ENCODE measurements around the gene TMBIM4. TPM values are rescaled to one million over a fixed set of nuclear protein-coding genes. Genes with fewer than 3 reads are reported as not detected.

The TMBIM4 gene
- total and polyA plus RNA-seq, 10 of the 15 experiments (the other 5 are each of a cell fraction or from before 2014, with no cell fraction given): 38.8 to 341 (median 82.8) TPM

DNA sequence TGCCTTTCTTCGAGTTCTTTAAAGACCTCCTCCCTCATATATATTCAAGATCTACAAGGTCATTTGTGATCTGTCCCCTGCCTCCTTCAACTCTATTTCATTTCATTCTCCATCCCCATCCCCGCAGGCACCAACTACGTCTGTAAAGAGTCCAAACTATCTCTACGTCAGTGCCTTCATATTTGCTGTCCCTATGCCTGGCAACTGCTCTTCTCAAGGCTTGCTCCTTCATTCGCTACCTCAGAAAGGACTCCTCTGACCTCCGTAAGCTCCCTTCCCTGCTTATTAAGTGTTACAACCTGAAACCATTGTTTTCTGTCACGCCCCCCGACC is 39.9 kb downstream of the TMBIM4 start:
- intact Hi-C loops (cut with micrococcal nuclease; ENCODE audit: unreplicated experiment) (loop anchor here (1.0 kb wide), 1 partner anchor 39 kb away; the partner anchor contains the start of gene TMBIM4), in situ Hi-C loops (cut with MboI) (no loop called here)
- peaks cover 45% of the 10 kb centered on the region for H3K79me2 ChIP-seq (ENCODE audit: control insufficient read depth, insufficient read depth, low read length)
- RAD21 ChIA-PET (ENCODE audit: unreplicated experiment): interaction anchor here (1.9 kb wide), 1 partner anchor 40 kb away, joined by 6 read pairs; the partner anchor contains the start of gene TMBIM4
- H2AFZ ChIP-seq (ENCODE audit: control insufficient read depth, low read depth, low read length): peak overlapping the region; percentile 70
- TF ChIP-seq SUPT20H (IDR thresholded peaks at IDR 0.05; ENCODE audit: borderline replicate concordance, control insufficient read depth, low read depth, low read length) (no peak), USF2 (IDR thresholded peaks at IDR 0.05; ENCODE audit: borderline replicate concordance, low read depth, low read length) (no peak), SIX5 (IDR thresholded peaks at IDR 0.05; ENCODE audit: low read depth, low read length, severe bottlenecking) (no peak), KLF5 (IDR thresholded peaks at IDR 0.05; ENCODE audit: partially characterized antibody) (no peak), ZNF274 (IDR thresholded peaks at IDR 0.05; ENCODE audit: insufficient read depth, insufficient read length) (no peak), JUND (IDR thresholded peaks at IDR 0.05; ENCODE audit: low read depth, low read length) (no peak), ZBTB33 (IDR thresholded peaks at IDR 0.05) (no peak), ZNF384 (IDR thresholded peaks at IDR 0.05; ENCODE audit: borderline replicate concordance, low read depth, low read length) (no peak), RCOR1 (conservative IDR thresholded peaks at IDR 0.05; ENCODE audit: low read depth, low read length) (no peak), POU2F2 (IDR thresholded peaks at IDR 0.05; ENCODE audit: borderline replicate concordance, low read depth, low read length) (no peak), ZNF207 (IDR thresholded peaks at IDR 0.05; ENCODE audit: borderline replicate concordance) (no peak), HDAC2 (IDR thresholded peaks at IDR 0.05) (no peak), MYB (IDR thresholded peaks at IDR 0.05; ENCODE audit: borderline replicate concordance, low read depth, low read length) (no peak), TCF7 (IDR thresholded peaks at IDR 0.05; ENCODE audit: borderline replicate concordance) (no peak), FOXK2 (IDR thresholded peaks at IDR 0.05) (no peak)
- TF ChIP-seq, protein P1, sequence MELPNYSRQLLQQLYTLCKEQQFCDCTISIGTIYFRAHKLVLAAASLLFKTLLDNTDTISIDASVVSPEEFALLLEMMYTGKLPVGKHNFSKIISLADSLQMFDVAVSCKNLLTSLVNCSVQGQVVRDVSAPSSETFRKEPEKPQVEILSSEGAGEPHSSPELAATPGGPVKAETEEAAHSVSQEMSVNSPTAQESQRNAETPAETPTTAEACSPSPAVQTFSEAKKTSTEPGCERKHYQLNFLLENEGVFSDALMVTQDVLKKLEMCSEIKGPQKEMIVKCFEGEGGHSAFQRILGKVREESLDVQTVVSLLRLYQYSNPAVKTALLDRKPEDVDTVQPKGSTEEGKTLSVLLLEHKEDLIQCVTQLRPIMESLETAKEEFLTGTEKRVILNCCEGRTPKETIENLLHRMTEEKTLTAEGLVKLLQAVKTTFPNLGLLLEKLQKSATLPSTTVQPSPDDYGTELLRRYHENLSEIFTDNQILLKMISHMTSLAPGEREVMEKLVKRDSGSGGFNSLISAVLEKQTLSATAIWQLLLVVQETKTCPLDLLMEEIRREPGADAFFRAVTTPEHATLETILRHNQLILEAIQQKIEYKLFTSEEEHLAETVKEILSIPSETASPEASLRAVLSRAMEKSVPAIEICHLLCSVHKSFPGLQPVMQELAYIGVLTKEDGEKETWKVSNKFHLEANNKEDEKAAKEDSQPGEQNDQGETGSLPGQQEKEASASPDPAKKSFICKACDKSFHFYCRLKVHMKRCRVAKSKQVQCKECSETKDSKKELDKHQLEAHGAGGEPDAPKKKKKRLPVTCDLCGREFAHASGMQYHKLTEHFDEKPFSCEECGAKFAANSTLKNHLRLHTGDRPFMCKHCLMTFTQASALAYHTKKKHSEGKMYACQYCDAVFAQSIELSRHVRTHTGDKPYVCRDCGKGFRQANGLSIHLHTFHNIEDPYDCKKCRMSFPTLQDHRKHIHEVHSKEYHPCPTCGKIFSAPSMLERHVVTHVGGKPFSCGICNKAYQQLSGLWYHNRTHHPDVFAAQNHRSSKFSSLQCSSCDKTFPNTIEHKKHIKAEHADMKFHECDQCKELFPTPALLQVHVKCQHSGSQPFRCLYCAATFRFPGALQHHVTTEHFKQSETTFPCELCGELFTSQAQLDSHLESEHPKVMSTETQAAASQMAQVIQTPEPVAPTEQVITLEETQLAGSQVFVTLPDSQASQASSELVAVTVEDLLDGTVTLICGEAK (IDR thresholded peaks at IDR 0.05; ENCODE audit: borderline replicate concordance): no peak
- POLR2A ChIA-PET: interaction anchor here (1.7 kb wide), 1 partner anchor 39 kb away, joined by 12 read pairs; the partner anchor contains the start of gene TMBIM4
- H3K4me3 ChIP-seq: peak overlapping the region; percentile 92
- BruUV-seq (replicated peaks): no TSS peak
- peak; percentile 19 for ATAC-seq
- SMC1A ChIA-PET (ENCODE audit: uncharacterized antibody, unreplicated experiment): interaction anchor here (1.2 to 1.3 kb wide), 2 partner anchors 9 to 279 kb away, joined by 3 to 6 read pairs; no protein-coding TSS in a partner anchor
- DNase-seq (ENCODE audit: low read depth, low spot score): no peak
- WGBS (ENCODE audit: insufficient coverage, insufficient replicate concordance, low lambda C conversion rate, missing lambda C conversion rate): 2% methylated on average over 8 of the region's 8 CpGs
- CTCF ChIA-PET: interaction anchor here (0.9 to 1.4 kb wide), 3 partner anchors 10 to 102 kb away, joined by 3 to 4 read pairs (median 3); no protein-coding TSS in a partner anchor
- peak overlapping the region; percentile 97 for H3K9ac ChIP-seq (ENCODE audit: control insufficient read depth, insufficient read depth, low read length)
- no peak for FAIRE-seq
- H3K27me3 ChIP-seq (replicated peaks in 1 of 2; ENCODE audit: control insufficient read depth in 2 of 2, insufficient read depth in 2 of 2, low read length in 1 of 2): no peaks in the 10 kb centered on the region
- H3K9me3 ChIP-seq (replicated peaks; ENCODE audit: control insufficient read depth, insufficient read depth, low read length): no peaks in the 10 kb centered on the region; the same call in 2 of the 3 replicates
- H3K36me3 ChIP-seq (ENCODE audit: control insufficient read depth in 2 of 2, insufficient read depth in 2 of 2, low read length in 1 of 2): peaks cover 0 to 13% of the 10 kb centered on the region in 2 experiments; a peak in 2 of 4 replicates
- peak overlapping the region; percentile 88 for H3K27ac ChIP-seq (ENCODE audit: control insufficient read depth, insufficient read depth)
- H3K4me1 ChIP-seq (ENCODE audit: control insufficient read depth, insufficient read depth, low read length): peaks cover 9% of the 10 kb centered on the region
- no peaks in the 10 kb centered on the region for H4K20me1 ChIP-seq (ENCODE audit: control insufficient read depth, insufficient read depth)
- peak overlapping the region; percentile 99 for H3K4me2 ChIP-seq (ENCODE audit: control insufficient read depth, insufficient read depth)

All from GM12878 (cell line).